GM18507 (cell line): ENCODE data around the gene KCNJ12.
"Not testable (repeated sequence)": the region's sequence is repeated elsewhere in the genome, so short reads cannot be mapped to it uniquely, and the experiment has no call there.

Experiments
- DNase-seq: peaks from one replicate; pipeline ENCODE4 v3.0.0; 2011; ENCODE audit warnings: low read depth; ENCODE audit not compliant: insufficient read length; ENCODE audit errors: extremely low spot score
- FAIRE-seq: peaks from 2 replicates; lab custom pipeline; 2011; peaks lifted over from hg19 to GRCh38; lab: Jason Lieb, UNC

KCNJ12 gene

GRCh38 chr17:21376081-21376758, at the start of gene KCNJ12:
Gene KCNJ12 (plus strand): TSS chr17:21376357. CDS start chr17:21415343, 38,986 bp downstream.
- DNase-seq (no peak), FAIRE-seq (no peak)

DNA sequence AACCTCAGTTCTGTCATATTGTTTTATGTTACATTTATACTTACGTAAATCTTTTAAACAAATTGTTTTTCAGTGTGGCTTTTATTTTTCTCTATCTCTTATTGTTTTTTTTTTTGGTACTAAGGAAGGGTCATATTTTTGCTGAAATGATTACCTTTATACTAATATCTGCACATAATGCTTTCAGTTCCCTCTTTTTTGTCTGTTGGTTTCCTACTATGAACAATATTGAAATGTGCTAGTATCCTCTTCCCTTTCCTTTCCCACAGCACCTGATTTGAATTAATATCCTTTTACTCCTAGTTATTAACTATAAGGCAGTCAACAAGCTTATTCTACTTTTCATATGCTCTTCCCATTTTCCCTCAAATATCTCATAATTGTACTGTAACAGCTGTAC, 48.2 kb upstream of the KCNJ12 start:
- not testable (repeated sequence) for FAIRE-seq, DNase-seq

- DNase-seq, FAIRE-seq: not testable (repeated sequence)
Measured at GRCh38 chr17:21328778-21329177, 47.4 kb upstream of the KCNJ12 start.

GRCh38 chr17:21330436-21331160, 45.6 kb upstream of the KCNJ12 start:
- no peak for FAIRE-seq
- no peak for DNase-seq

GRCh38 chr17:21336541-21337294, 39.4 kb upstream of the KCNJ12 start:
- FAIRE-seq, DNase-seq: not testable (repeated sequence)

DNA sequence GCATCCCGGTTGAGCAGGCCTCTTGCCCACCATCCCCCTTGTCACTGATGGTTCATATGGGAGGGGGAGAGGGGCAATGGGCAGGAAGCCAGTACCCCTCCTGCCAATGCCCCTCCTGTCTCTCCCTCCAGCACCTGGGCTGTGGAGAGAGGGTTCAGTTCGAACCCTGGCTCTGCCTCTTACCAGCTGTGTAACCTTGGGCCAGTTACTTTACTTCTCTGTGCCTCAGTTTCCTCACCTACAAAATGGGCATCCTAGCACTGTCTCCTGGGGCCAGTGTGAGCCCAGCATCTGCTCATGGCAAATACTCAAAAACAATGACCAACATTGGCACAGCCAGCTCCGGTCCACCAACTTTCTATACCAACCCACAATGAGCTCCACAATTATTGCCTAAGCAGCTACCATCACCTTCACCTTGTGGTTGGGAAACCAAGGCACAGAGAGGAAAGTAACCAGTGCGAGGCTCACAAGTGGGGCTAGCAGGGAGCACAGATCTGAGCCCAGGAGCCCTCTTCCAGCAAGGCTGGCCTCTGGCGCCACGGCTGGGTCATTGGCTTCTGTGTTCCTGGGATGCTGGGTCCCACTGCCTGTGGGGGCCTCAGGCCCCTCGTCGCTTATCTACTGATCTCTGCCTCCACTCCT, 38.1 kb upstream of the KCNJ12 start:
- FAIRE-seq, DNase-seq: not testable (repeated sequence)

GRCh38 chr17:21339011-21339410, 37.1 kb upstream of the KCNJ12 start:
- DNase-seq (no peak), FAIRE-seq (no peak)

- DNase-seq, FAIRE-seq: not testable (repeated sequence)
Measured at GRCh38 chr17:21339571-21339970, 36.6 kb upstream of the KCNJ12 start.

DNA sequence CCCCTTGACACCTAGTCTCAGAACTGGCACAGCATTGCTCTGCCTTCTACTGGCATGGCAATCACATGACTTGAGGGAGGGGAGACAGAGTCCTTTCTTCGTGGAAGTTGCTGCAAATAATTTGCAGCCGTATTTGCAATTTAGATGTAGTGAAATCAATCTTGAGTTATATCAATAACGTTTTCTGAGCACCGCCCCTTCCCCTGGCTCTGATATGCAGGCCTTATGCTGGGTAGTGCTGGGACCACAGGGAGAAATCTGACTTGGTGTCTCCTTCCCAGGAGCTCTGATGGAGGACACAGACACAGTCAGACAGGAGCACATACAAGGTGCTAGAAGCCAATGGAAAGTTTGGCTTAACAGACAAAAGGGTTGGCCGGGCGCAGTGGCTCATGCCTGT, 35.8 kb upstream of the KCNJ12 start:
- FAIRE-seq, DNase-seq: not testable (repeated sequence)

- DNase-seq, FAIRE-seq: not testable (repeated sequence)
Measured at GRCh38 chr17:21341279-21341678, 34.9 kb upstream of the KCNJ12 start.

DNA sequence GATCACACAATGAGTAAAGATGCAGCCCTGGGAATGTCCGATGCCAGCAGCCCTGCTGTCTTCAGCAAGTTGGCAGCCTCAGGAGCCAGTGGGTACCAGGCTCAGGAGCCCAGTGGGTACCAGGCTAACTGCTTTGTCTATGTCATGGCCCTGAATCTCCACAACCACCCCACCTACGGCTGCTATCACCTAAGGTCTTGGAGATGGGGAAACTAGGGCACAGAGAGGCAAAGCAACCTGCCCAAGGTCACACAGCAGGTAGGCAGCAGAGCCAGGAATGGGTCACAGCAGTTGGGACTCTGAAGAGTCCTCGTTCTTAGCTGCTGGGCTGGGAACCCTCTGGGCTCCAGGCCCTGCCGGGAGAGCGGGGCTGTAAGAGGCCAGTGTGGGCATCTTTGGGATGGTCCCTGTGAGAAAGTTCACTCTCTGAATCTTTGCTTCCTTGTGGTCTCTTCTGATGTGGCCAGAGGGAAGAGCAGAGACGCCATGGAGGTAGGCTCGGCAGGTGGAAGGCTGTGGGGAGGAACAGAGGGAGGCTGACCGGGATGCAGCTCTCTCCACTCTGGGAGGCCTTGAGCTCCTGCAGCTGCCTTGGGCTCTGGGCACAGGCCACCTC, 34.1 kb upstream of the KCNJ12 start:
- FAIRE-seq, DNase-seq: not testable (repeated sequence)

DNA sequence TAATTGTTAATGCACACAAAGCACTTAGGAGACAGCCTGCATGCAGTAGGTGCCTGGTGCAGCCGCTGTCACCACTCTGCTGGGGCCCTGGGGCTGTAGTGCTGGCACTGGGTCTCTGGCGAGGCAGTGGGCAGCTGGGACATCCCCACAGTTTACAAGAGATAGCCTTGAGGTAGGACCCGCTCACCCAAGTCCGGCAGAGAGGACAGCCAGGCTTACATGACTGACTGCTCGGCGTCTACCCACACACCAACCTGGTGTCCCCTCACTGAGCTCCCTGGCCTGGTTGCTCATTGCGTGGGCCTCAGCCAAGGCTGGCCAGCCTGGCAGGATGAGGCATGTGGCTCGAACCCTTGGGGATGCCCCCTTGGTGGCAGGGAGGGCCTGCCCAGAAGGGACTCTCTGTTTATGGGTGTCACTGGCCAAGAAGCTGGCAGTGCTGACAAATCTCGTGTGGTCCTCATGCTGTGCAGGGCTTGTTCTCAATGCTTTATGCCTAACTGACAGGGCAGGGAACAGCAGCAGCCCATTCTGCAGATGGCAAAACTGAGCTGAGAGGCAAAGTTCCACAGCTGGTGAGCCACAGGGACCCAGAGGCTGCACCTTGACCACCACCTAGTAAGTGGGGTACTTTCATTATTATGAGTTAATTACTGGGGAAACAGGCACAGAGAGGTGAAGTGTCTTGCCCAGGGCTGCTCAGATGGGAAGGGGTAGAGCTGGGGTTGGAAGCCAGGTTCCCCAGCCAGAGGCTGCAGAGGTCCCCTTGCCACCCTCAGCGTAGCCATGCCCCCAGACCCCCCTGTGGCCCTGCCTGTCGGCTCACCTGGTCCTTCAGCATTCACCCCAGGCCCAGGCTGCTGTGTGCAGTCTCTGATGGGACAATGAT, 32.9 kb upstream of the KCNJ12 start:
- FAIRE-seq, DNase-seq: not testable (repeated sequence)

- not testable (repeated sequence) for FAIRE-seq, DNase-seq
Measured at GRCh38 chr17:21344801-21345200, 31.4 kb upstream of the KCNJ12 start.

DNA sequence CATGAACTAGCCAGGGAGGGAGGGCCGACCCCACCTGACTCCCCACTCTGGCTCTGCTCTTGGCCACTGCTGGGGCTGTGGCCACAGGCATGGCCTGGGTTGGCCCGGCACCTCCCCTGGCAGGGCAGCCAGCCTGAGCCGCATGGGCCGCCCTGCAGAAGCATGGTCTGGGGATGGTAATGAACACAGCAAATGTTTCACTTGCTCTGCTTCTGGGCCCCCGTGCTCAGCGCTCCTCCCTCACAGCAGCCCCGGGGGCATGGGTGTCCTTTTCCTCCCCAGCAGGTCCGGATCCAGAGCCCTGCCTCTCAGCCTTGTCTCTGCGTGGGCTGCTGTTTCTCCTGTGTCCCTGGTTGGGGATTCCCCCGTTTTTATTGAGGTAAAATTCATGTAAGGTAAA, 30.9 kb upstream of the KCNJ12 start:
- DNase-seq (no peak), FAIRE-seq (no peak)

DNA sequence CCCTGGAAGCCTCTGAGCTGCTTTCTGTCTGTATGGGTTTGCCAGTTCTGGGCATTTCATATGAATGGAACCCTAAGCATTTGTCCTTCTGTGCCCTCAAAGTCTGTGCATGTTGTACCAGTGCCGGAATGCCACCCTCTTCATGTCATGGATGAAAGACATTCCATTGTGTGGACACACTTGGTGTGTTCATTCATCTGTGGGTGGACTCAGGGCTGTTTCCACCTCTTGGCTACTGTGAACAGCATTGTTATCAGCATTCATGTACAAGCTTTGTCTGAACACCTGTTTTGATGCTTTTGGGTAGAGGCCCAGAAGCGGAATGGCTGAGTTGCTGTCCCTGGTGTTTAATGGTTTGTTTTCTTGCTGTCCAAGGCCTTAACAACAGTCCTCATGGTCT, 30.1 kb upstream of the KCNJ12 start:
- DNase-seq, FAIRE-seq: not testable (repeated sequence)

- FAIRE-seq, DNase-seq: not testable (repeated sequence)
Measured at GRCh38 chr17:21346651-21347250, 29.4 kb upstream of the KCNJ12 start.

GRCh38 chr17:21347660-21348059, 28.5 kb upstream of the KCNJ12 start:
- not testable (repeated sequence) for DNase-seq, FAIRE-seq
